DMS53 treated with DMSO at 0.1 percent for 48 hours (cell line): Measurements from ENCODE around the gene RELA.

Experiments used
- DNase-seq: peaks from one replicate; lab custom pipeline; 2025; ENCODE audit not compliant: unreplicated experiment; lab: John Stamatoyannopoulos, UW

RELA gene

GRCh38 chr11:65634440-65634839 lies 28.3 kb downstream of the RELA start:
- no peak for DNase-seq

DNA sequence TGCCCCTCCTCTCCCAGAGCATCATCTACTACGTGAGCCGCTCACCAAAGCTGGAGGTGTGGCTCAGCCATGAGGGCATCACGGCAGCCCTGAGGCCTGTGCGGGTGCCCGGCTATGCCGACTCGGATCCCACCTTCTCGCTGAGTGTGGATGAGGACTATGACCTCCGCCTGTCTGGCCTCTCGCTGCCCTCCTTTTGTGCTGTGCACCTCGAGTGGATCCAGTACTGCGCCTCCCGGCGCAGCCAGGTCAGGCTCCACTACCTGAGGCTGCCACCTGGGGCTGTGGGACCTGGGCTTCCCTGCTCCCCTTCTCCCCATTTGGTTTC lies 28.6 kb downstream of the RELA start:
- DNase-seq = no peak

DNA sequence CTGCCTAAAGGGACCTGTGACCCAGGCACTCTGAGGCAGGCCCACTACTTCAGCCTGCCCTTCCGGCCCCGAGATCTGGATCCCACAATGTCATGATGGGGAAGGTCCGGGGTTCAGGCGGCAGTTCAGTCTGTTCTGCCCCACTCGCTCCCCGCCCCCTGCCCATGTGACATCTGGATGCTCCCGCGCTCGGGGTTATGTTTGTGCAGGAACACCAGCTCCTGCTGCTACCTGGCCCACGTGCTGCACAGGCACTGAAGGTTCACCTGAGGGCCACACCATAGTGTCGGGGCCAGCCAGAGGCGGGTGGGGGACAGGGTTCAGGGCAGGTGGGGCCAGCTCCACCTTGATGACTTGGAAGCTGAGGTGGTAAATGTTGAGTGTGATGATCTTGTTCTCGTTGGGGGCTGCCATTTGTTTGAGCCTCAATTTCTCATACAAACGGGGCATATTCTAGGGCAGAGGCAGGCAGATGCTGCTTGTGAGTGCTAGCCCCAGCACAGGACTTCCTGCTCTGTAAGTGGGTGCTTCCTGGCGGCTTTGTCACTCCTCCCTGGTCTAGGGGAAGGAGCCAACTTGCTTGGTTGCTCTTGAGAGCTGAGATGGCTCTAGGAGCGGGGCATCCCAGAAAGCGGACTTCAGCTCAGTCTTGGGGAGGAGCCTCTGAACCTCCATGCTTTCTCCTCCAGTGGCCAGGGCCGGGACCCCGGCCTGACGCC lies 29.2 kb downstream of the RELA start:
- DNase-seq = no peak

GRCh38 chr11:65630215-65630614 lies 32.5 kb downstream of the RELA start:
- DNase-seq = no peak

DNA sequence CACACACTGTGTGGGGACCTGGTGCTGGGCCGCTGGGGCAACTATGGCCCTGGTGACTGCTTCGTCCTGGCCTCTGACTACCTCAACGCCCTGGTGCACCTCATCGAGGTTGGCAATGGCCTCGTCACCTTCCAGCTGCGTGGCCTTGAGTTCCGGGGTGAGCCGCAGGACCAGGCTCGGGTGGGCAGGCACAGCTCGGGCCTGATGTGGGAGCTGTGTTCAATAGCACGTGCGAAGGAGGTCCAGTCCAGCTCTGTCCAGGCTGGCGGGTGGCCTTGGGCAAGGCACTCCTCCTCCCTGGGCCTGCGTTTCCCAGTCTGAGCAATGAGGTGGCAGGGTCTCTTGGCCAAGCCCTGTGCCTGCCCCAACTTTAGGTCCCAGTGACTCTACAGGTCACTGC lies 33.1 kb downstream of the RELA start:
- DNase-seq = no peak

GRCh38 chr11:65627202-65627601 lies 35.5 kb downstream of the RELA start:
- DNase-seq = no peak

DNA sequence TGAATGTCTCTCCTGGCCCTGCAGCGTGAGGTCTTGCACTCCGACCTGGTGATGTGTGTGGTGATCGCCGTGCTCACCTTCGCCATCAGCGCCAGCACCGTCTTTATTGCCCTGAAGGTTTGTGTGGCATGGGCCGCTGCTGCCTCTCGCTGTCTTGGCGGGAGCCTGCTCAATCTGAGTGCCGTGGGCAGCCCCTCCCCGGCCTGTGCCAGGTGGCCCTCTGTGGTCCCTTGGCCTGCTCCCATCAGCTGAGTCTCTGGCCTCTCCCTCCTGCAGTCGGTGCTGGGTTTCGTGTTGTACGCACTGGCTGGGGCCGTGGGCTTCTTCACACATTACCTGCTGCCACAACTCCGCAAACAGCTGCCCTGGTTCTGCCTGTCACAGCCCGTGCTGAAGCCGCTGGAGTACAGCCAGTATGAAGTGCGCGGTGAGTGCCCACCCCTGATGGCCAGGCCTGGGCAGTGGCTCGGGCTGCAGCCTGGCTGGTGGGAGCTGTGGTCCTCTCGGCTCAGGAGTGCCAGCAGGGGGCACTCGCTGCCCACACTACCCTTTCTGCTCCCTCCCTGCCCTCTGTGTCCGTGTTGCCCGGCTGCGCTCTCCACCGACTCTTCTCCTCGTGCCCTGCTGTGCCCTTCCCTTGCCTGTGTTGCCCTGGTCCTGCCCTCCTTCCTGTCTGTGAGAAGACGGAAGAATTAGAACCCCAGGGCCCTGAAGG lies 36.9 kb downstream of the RELA start:
- no peak for DNase-seq

DNA sequence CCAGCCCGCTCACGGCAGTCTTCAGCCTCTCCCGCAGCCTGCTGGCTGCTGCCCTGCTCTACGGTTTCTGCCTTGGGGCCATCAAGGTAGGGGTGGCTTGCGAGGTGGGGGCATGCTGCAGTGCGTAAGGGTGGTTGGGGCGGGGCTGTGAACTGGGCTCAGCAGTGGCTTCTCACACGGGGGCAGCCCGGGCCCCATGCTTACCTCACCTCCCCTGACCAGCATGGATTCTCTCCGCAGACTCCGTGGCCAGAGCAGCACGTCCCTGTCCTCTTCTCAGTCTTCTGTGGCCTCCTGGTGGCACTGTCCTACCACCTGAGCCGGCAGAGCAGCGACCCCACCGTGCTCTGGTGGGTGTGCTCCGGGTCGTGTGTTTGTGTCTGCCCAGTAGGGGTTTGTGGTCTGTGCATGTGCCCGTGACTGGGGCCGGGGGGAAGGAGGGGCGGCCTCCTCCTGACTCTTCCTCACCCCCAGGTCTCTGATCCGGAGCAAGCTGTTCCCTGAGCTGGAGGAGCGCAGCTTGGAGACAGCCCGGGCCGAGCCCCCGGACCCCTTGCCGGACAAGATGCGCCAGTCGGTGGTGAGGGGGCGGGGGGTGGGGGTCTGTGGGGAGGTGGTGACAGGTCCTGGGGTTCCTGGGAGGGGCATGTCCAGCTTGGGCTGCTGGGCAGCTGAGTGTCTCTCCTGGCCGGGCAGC lies 37.6 kb downstream of the RELA start:
- DNase-seq = no peak

DNA sequence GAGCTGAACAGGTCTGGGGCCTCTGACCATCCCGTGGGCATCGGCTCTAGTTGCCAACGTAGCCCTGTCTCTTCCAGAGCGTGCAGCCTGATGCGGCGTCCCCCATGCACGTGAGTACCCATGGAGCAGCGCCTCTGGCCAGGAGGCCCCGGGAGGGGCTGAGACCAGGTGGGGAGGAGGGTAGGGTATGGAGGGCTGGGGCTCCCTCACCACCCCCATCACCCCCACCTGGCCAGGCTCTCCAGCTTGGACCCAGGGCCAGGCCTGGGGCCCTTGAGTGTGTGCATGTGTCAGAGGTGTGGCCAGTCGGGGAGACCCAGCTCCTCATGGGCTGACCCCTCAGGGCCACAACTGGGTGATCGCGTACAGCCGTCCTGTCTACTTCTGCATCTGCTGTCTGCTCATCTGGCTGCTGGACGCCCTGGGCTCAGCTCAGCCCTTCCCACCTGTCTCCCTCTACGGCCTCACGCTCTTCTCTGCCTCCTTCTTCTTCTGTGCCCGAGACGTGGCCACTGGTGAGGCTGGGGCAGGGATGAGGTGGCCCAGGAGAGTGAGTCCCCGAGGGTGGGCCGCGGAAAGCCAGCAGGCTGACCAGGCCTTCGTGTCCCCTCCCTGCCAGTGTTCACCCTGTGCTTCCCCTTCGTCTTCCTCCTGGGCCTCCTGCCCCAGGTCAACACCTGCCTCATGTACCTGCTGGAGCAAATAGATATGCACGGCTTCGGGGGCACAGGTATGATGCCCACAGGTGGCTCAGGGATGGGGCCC lies 38.7 kb downstream of the RELA start:
- no peak for DNase-seq

DNA sequence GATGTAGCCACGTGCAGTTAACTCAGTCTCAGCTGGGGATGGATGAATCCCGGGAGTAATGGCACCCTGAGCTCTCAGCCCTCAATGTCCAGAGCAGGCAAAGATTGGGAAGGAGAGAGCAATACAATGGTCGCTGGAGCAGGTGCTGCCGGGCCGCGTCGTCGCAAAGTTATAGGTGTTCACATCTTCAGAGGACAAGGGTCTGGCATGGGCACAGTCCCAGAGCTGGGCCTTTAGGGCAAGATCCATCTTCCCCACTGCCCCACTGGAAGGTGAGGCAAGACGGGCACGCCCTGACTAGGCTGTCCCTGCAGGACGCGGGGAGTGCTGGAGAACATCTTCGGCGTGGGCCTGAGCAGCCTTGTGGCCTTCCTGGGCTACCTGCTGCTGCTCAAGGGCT lies 39.5 kb downstream of the RELA start:
- no peak for DNase-seq

- DNase-seq = no peak
Observed at GRCh38 chr11:65622011-65622410, 40.7 kb downstream of the RELA start.

GRCh38 chr11:65621460-65621859 lies 41.3 kb downstream of the RELA start:
- DNase-seq = no peak

DNA sequence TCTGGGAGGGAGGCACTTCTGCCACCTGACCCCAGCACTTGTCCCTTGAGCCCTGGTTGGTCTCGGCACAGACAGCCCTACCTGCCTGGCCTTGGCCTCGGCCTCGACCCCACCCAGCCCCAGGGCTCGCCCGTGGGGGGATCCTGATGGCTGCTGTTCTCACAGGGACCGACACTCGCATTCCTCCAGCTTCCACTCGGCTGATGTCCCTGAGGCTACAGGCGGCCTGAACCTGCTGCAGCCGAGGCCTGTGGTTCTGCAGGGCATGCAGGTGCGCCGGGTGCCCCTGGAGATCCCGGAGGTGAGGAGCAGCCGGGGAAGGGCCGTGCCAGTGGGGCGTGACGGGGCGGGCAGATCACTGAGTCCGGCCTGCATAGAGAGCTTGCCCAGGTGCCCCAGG lies 42.0 kb downstream of the RELA start:
- no peak for DNase-seq

GRCh38 chr11:65619281-65619928 lies 43.3 kb downstream of the RELA start:
- DNase-seq = no peak

DNA sequence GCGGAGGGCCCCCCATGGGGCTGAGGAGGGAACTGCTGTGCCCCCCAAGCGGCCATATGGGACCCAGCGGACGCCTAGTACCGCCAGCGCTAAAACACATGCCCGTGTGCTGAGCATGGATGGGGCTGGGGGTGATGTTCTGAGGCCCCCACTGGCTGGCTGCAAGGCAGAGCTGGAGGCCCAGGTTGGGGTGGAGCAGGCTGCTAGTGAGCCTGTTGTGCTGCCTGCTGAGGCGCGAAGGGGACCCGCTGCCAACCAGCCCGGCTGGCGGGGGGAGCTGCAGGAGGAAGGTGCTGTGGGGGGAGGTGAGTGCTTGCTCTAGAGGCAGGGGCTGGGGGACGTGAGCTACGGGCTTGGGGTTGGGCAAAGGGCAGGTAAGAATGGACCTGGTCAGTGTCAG lies 44.0 kb downstream of the RELA start:
- DNase-seq = no peak

DNA sequence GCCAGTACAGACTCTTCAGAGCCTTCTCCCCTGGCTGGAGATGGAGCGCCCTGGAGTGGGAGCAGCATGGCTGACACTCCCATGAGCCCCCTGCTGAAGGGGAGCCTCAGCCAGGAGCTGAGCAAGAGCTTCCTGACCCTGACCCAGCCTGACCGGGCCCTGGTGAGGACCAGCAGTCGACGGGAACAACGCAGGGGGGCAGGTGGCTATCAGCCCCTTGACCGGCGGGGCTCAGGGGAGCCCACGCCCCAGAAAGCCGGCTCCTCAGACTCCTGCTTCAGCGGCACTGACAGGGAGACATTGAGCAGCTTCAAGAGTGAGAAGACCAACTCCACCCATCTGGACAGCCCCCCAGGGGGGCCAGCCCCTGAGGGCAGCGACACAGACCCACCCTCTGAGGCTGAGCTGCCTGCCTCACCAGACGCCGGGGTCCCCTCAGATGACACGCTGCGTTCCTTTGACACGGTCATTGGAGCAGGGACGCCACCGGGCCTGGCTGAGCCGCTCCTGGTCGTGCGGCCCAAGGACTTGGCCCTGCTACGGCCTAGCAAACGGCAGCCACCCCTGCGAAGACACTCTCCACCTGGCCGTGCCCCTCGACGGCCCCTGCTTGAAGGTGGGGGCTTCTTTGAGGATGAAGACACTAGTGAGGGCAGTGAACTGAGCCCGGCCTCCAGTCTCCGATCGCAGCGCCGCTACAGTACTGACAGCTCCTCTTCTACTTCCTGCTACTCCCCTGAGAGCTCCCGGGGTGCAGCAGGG lies 44.5 kb downstream of the RELA start:
- DNase-seq = no peak

DNA sequence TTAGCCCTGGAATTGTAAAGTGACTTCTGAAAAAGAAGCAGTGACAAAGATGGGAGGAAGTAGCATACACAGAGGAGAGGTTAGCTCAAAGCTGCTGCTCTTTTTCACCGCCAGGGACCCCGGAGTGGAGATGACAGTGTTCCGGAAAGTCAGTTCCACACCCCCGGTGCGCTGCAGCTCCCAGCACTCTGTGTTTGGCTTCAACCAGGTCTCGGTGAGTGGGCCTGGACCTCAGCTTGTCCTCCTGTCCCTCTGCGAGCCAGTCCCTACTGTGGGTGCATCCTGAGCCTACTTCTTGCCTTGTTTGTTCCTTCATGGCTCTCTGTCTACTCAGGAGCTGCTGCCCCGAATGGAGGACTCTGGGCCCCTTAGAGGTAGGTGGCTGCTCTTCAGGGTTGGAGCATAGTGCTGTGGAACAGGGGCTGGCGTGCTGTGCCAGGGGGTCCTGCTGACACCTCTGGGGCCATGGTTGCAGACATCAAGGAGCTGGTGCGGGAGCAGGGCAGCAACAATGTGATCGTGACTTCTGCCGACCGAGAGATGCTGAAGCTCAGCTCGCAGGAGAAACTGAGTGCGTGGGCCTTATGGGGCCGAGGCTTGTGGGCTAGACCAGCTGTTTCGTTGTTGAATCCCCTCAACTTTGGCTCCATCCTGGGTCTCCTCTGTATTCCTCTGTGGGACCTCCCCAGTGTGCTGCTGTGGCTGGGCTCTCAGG lies 45.4 kb downstream of the RELA start:
- DNase-seq = no peak

DNA sequence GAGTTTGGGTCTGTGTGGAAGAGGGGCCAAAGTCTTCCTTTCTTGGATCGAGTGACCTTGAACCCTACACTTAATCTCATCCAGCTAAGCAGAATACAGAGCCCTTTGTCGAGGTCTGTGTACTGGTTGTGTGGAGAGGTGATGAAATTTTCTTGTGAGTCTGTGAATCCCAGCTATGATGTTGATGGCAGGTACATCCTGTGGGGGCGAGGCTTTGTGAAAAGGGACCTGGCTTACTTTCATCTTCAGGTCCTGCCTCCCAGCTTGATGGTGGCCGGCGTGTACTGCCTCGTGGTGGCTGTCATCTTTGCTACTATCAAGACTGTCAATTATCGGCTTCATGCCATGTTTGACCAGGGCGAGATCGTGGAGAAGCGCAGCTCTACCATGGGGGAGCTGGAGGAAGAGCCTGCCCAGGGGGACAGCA lies 46.1 kb downstream of the RELA start:
- no peak for DNase-seq

DNA sequence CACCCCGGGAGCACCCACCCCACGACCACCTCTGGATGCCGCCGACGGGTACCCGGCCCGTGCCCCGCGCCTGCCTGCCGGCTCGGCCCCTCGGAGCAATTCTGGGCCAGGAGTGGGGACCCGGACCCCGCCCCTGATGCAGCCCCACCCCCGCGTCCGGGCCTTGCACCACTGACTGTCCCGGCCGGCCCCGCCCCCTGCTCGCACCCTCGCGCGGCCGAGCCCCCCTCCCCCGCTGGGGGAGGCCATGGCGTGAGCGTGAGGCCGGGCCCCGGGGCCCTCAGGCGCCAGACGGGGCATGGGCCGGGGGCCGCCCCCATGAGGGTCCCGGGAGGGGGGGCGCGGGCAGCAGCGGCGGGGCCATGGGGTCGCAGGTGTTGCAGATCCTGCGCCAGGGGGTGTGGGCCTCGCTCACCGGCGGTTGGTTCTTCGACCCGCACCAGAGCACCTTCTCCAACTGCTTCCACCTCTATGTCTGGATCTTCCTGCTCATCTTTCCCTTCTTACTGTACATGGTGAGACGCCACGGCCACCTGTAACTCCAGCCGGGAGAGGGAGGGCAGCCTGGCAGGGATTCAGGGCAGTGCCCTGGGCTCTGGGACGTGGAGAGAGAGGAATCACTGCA lies 46.7 kb downstream of the RELA start:
- no peak for DNase-seq
